ENCODE measurements around the gene PPIP5K2.

The PPIP5K2 gene

DNA sequence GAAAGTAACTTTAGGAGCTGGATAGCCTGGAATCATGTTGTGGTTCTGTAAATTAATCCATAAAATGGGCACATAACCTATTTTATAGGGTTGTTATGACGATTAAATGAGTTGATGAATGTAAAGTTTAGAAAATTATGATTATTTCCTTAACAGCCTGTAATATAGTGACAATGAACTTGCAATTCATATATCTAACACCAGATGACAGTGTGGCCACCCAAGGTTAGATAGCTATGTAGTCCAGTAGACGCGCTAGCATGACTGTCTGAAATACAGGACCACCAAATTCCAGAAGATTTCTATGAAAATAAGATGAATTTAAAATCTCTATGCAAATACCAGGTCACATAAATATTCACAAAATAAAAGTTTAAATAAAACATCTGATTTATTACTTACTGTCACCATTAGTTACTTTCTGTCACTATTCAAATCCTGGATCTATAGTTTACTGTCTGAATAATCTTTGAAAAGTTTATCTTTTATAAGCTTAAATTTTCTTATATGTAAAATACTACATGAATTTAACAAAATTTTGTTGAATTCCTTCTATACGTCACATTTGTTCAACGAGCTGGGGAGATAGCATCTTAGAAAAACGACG is 112.4 kb downstream of the PPIP5K2 start:
- no CpG with 5 or more reads among the region's 7 CpGs for WGBS
- Histone ChIP-seq H4K91ac (ENCODE audit: low read length) (no peak overlapping the region), H3K23ac (ENCODE audit: low read length in 2 of 2) (no peak overlapping the region), H2AFZ (ENCODE audit: low read depth, low read length) (no peak overlapping the region), H3K9me3 (ENCODE audit: control insufficient read depth, low read length) (no peaks in the 10 kb centered on the region), H2BK15ac (ENCODE audit: low read depth, poor library complexity, severe bottlenecking) (no peak overlapping the region), H4K8ac (ENCODE audit: low read length) (no peak overlapping the region), H3K14ac (ENCODE audit: low read length in 2 of 2) (no peak overlapping the region), H3K27ac (ENCODE audit: low read length, poor library complexity, severe bottlenecking) (no peak overlapping the region), H3K27me3 (ENCODE audit: control insufficient read depth in 1 of 2, insufficient read depth in 1 of 2, low read length in 2 of 2) (no peaks in the 10 kb centered on the region), H2BK12ac (ENCODE audit: low read length in 2 of 2) (no peak overlapping the region), H3K4ac (ENCODE audit: low read depth in 1 of 2, low read length in 2 of 2) (no peak overlapping the region), H2BK5ac (ENCODE audit: low read depth, low read length, poor library complexity, severe bottlenecking) (no peak overlapping the region), H3K4me3 (ENCODE audit: insufficient read depth in 1 of 2, low read depth in 1 of 2, low read length in 2 of 2) (no peak overlapping the region), H2BK120ac (ENCODE audit: low read depth, low read length) (no peak overlapping the region), H3K4me1 (ENCODE audit: control insufficient read depth, insufficient read depth, low read depth, low read length) (peaks cover 2% of the 10 kb centered on the region), H3K79me1 (replicated peaks; ENCODE audit: low read length, poor library complexity, severe bottlenecking) (no peaks in the 10 kb centered on the region), H3K4me2 (ENCODE audit: low read length, poor library complexity, severe bottlenecking) (no peak overlapping the region), H3K9ac (ENCODE audit: low read length) (no peak overlapping the region), H3K36me3 (ENCODE audit: control insufficient read depth in 1 of 2, insufficient read depth in 2 of 2, low read depth in 1 of 2, low read length in 2 of 2) (no peaks in the 10 kb centered on the region), H3K18ac (ENCODE audit: low read depth in 1 of 2, low read length in 2 of 2) (no peak overlapping the region), H2AK5ac (ENCODE audit: low read length, severe bottlenecking) (no peak overlapping the region)
- peak; percentile 57 for DNase-seq

DNA sequence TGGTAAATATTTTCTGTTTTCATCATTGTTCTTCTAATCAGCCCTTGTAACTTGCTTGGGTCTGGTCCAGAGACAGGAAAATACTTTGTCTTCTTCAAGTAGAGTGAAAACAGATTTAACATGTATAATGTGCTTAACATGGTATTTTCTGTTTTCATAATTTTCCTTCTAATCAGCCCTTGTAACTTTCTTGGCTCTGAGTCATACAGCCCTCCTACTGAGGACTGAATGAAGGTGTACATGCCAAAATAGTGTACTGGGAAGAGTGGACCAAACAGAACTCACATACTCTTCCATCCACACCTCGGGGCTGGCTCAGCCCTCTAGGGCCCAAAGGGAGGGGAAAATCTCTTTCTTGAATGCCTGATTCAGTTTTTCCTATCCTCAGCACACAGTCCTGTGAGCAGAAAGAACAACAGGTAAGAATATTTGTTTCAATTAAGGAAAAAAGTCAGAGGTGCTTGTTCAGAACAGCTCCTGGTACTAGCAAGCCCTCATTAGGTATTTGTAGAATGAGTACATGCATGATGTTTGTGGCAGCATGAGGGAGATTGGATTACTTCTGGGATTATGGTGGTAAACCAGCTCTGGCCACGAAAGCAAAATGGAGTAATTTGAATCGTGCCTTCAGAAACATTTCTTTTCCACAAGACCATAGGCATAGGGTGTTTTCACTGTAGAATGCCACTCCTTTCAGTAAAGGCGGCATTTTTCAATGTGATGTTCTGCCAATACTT is 114.3 kb downstream of the PPIP5K2 start:
- Histone ChIP-seq H3K27me3 (ENCODE audit: control insufficient read depth in 1 of 2, insufficient read depth in 1 of 2, low read length in 2 of 2) (no peaks in the 10 kb centered on the region), H3K27ac (ENCODE audit: low read length, poor library complexity, severe bottlenecking) (no peak overlapping the region), H2BK12ac (ENCODE audit: low read length in 2 of 2) (no peak overlapping the region), H3K4me3 (ENCODE audit: insufficient read depth in 1 of 2, low read depth in 1 of 2, low read length in 2 of 2) (no peak overlapping the region), H2BK120ac (ENCODE audit: low read depth, low read length) (no peak overlapping the region), H2AFZ (ENCODE audit: low read depth, low read length) (no peak overlapping the region), H3K36me3 (ENCODE audit: control insufficient read depth in 1 of 2, insufficient read depth in 2 of 2, low read depth in 1 of 2, low read length in 2 of 2) (no peaks in the 10 kb centered on the region), H3K9me3 (ENCODE audit: control insufficient read depth, low read length) (peaks cover 5% of the 10 kb centered on the region), H2BK15ac (ENCODE audit: low read depth, poor library complexity, severe bottlenecking) (no peak overlapping the region), H3K18ac (ENCODE audit: low read depth in 1 of 2, low read length in 2 of 2) (no peak overlapping the region), H3K23ac (ENCODE audit: low read length in 2 of 2) (no peak overlapping the region), H3K9ac (ENCODE audit: low read length) (no peak overlapping the region), H3K4ac (ENCODE audit: low read depth in 1 of 2, low read length in 2 of 2) (no peak overlapping the region), H3K4me2 (ENCODE audit: low read length, poor library complexity, severe bottlenecking) (no peak overlapping the region), H2BK5ac (ENCODE audit: low read depth, low read length, poor library complexity, severe bottlenecking) (no peak overlapping the region), H4K8ac (ENCODE audit: low read length) (no peak overlapping the region), H2AK5ac (ENCODE audit: low read length, severe bottlenecking) (no peak overlapping the region), H3K14ac (ENCODE audit: low read length in 2 of 2) (no peak overlapping the region), H3K79me1 (replicated peaks; ENCODE audit: low read length, poor library complexity, severe bottlenecking) (no peaks in the 10 kb centered on the region), H4K91ac (ENCODE audit: low read length) (no peak overlapping the region), H3K4me1 (ENCODE audit: control insufficient read depth, insufficient read depth, low read depth, low read length) (peaks cover 2% of the 10 kb centered on the region)
- DNase-seq = no peak
- 91% methylated on average over 3 of the region's 4 CpGs for WGBS

DNA sequence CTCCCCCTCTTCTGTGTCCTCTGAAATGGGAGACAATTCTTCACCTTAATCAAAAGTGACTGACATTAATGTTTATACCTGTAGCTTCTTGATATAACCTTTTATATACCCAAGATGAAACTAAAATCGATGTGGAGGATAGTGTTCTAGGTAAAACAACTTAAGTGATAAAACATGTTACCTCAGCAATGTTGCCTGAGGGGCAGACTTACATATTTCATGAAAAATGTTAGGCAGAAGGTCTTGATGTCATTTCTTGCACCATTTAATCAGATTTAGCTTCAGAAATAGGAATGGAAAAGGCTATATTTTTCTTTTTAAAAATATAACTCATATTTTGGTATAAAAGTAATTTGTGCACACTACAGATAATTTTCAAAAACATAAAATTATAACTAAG is 115.8 kb downstream of the PPIP5K2 start:
- Histone ChIP-seq H3K4me3 (ENCODE audit: insufficient read depth in 1 of 2, low read depth in 1 of 2, low read length in 2 of 2) (no peak overlapping the region), H3K4me1 (ENCODE audit: control insufficient read depth, insufficient read depth, low read depth, low read length) (peaks cover 2% of the 10 kb centered on the region), H4K91ac (ENCODE audit: low read length) (no peak overlapping the region), H3K27ac (ENCODE audit: low read length, poor library complexity, severe bottlenecking) (no peak overlapping the region), H3K36me3 (ENCODE audit: control insufficient read depth in 1 of 2, insufficient read depth in 2 of 2, low read depth in 1 of 2, low read length in 2 of 2) (no peaks in the 10 kb centered on the region), H3K18ac (ENCODE audit: low read depth in 1 of 2, low read length in 2 of 2) (no peak overlapping the region), H4K8ac (ENCODE audit: low read length) (no peak overlapping the region), H3K9me3 (ENCODE audit: control insufficient read depth, low read length) (peaks cover 5% of the 10 kb centered on the region), H2BK5ac (ENCODE audit: low read depth, low read length, poor library complexity, severe bottlenecking) (no peak overlapping the region), H2AFZ (ENCODE audit: low read depth, low read length) (no peak overlapping the region), H2AK5ac (ENCODE audit: low read length, severe bottlenecking) (no peak overlapping the region), H3K79me1 (replicated peaks; ENCODE audit: low read length, poor library complexity, severe bottlenecking) (no peaks in the 10 kb centered on the region), H3K4me2 (ENCODE audit: low read length, poor library complexity, severe bottlenecking) (no peak overlapping the region), H3K23ac (ENCODE audit: low read length in 2 of 2) (no peak overlapping the region), H3K4ac (ENCODE audit: low read depth in 1 of 2, low read length in 2 of 2) (no peak overlapping the region), H3K27me3 (ENCODE audit: control insufficient read depth in 1 of 2, insufficient read depth in 1 of 2, low read length in 2 of 2) (no peaks in the 10 kb centered on the region), H3K9ac (ENCODE audit: low read length) (no peak overlapping the region), H2BK120ac (ENCODE audit: low read depth, low read length) (no peak overlapping the region), H2BK15ac (ENCODE audit: low read depth, poor library complexity, severe bottlenecking) (no peak overlapping the region), H3K14ac (ENCODE audit: low read length in 2 of 2) (no peak overlapping the region), H2BK12ac (ENCODE audit: low read length in 2 of 2) (no peak overlapping the region)
- no peak for DNase-seq
- WGBS = no CpG with 5 or more reads among the region's 1 CpG

DNA sequence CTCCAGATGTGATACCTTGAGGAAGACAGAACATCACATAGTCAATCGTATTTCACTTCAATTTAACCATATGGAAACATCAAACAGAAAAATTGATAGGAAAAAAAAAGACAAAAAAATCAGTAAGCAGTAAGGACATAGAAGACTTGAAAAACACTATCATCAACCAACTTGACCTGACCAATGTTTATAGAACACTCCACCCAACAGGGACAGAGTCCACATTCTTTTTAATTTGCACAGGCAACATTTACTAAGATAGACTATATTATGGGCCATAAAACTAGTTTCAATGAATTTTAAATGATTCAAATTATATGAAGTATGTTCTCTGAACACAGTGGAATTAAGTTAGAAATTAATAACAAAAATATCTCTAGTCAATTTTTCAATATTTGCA is 117.7 kb downstream of the PPIP5K2 start:
- WGBS = no CpG with 5 or more reads among the region's 1 CpG
- H3K27me3 ChIP-seq (ENCODE audit: control insufficient read depth in 1 of 2, insufficient read depth in 1 of 2, low read length in 2 of 2) = no peaks in the 10 kb centered on the region
- H3K23ac ChIP-seq (ENCODE audit: low read length in 2 of 2) = no peak overlapping the region
- H3K4ac ChIP-seq (ENCODE audit: low read depth in 1 of 2, low read length in 2 of 2) = no peak overlapping the region
- no peak for DNase-seq
- no peak overlapping the region for H4K91ac ChIP-seq (ENCODE audit: low read length)
- H3K79me1 ChIP-seq (replicated peaks; ENCODE audit: low read length, poor library complexity, severe bottlenecking) = no peaks in the 10 kb centered on the region
- no peak overlapping the region for H3K14ac ChIP-seq (ENCODE audit: low read length in 2 of 2)
- H2BK12ac ChIP-seq (ENCODE audit: low read length in 2 of 2) = no peak overlapping the region
- no peak overlapping the region for H3K9ac ChIP-seq (ENCODE audit: low read length)
- no peak overlapping the region for H3K27ac ChIP-seq (ENCODE audit: low read length, poor library complexity, severe bottlenecking)
- no peak overlapping the region for H2BK15ac ChIP-seq (ENCODE audit: low read depth, poor library complexity, severe bottlenecking)
- peaks cover 8% of the 10 kb centered on the region for H3K9me3 ChIP-seq (ENCODE audit: control insufficient read depth, low read length)
- no peak overlapping the region for H2AK5ac ChIP-seq (ENCODE audit: low read length, severe bottlenecking)
- H2BK120ac ChIP-seq (ENCODE audit: low read depth, low read length) = no peak overlapping the region
- H2BK5ac ChIP-seq (ENCODE audit: low read depth, low read length, poor library complexity, severe bottlenecking) = no peak overlapping the region
- no peak overlapping the region for H2AFZ ChIP-seq (ENCODE audit: low read depth, low read length)
- no peak overlapping the region for H3K4me3 ChIP-seq (ENCODE audit: insufficient read depth in 1 of 2, low read depth in 1 of 2, low read length in 2 of 2)
- no peak overlapping the region for H3K18ac ChIP-seq (ENCODE audit: low read depth in 1 of 2, low read length in 2 of 2)
- H3K36me3 ChIP-seq (ENCODE audit: control insufficient read depth in 1 of 2, insufficient read depth in 2 of 2, low read depth in 1 of 2, low read length in 2 of 2) = no peaks in the 10 kb centered on the region
- no peak overlapping the region for H3K4me2 ChIP-seq (ENCODE audit: low read length, poor library complexity, severe bottlenecking)
- peaks cover 2% of the 10 kb centered on the region for H3K4me1 ChIP-seq (ENCODE audit: control insufficient read depth, insufficient read depth, low read depth, low read length)
- H4K8ac ChIP-seq (ENCODE audit: low read length) = no peak overlapping the region
